ENCODE results near the gene OR6N1.

OR6N1 gene

GRCh38 chr1:158714754-158715153 lies 57.2 kb downstream of the OR6N1 start:
- no peak for DNase-seq (ENCODE audit: low read depth)
- no peak for TF ChIP-seq CTCF (conservative IDR thresholded peaks at IDR 0.05; ENCODE audit: control insufficient read depth, insufficient read depth, low read depth, low read length)
- H3K4me3 ChIP-seq (ENCODE audit: control insufficient read depth, low read depth, low read length): no peak overlapping the region

Data from fibroblast of mammary gland (primary cell).